DOHH2 (cell line): ENCODE results near the gene POLR3GL.

Experiments used
- H3F3A ChIP-seq: fragments of 200-600 bp; sonication (generic), shearing (Covaris generic); 2 replicates; pipeline ENCODE4 v1.6.0; 2016; ENCODE audit warnings: antibody characterized with exemption, mild to moderate bottlenecking; ENCODE audit not compliant: control insufficient read depth, insufficient read depth
- H3K27ac ChIP-seq: fragments of 200-600 bp; sonication (generic); 2 replicates; pipeline ENCODE4 v1.5.1; 2014; ENCODE audit warnings: low read depth, mild to moderate bottlenecking, low read length, moderate library complexity
- H3K27me3 ChIP-seq: fragments of 200-600 bp; sonication (generic); 2 replicates; pipeline ENCODE4 v1.6.1; 2014; ENCODE audit warnings: mild to moderate bottlenecking, low read length, mixed read lengths; ENCODE audit not compliant: control insufficient read depth
- H3K36me3 ChIP-seq: fragments of 200-600 bp; sonication (generic); 2 replicates; pipeline ENCODE4 v1.6.1; 2014; ENCODE audit warnings: mild to moderate bottlenecking, low read length, moderate library complexity, mixed read lengths; ENCODE audit not compliant: control insufficient read depth
- H3K4me1 ChIP-seq: fragments of 200-600 bp; sonication (generic); 2 replicates; pipeline ENCODE4 v1.6.1; 2014; ENCODE audit warnings: mild to moderate bottlenecking, low read length, mixed read lengths; ENCODE audit not compliant: control insufficient read depth
- H3K4me2 ChIP-seq: fragments of 200-600 bp; sonication (generic); 2 replicates; pipeline ENCODE4 v1.6.0; 2014; ENCODE audit warnings: mild to moderate bottlenecking, low read length, moderate library complexity
- H3K4me3 ChIP-seq: fragments of 200-600 bp; sonication (generic); 2 replicates; pipeline ENCODE4 v1.5.1; 2014; ENCODE audit warnings: mild to moderate bottlenecking, low read length, mixed read lengths
- H3K79me2 ChIP-seq: fragments of 200-600 bp; sonication (generic); 2 replicates; pipeline ENCODE4 v1.6.1; 2014; ENCODE audit warnings: mild to moderate bottlenecking, low read length, mixed read lengths; ENCODE audit not compliant: control insufficient read depth
- H3K9me2 ChIP-seq: fragments of 200-600 bp; sonication (generic); replicated peaks from 2 replicates; pipeline ENCODE4 v1.6.1; 2014; ENCODE audit warnings: mild to moderate bottlenecking, low read length, mixed read lengths; ENCODE audit not compliant: control insufficient read depth
- H3K9me3 ChIP-seq: fragments of 200-600 bp; sonication (generic); 2 replicates; pipeline ENCODE4 v1.6.1; 2014; ENCODE audit warnings: antibody characterized with exemption, low read length, mixed read lengths; ENCODE audit not compliant: control insufficient read depth, insufficient read depth
- H4K20me1 ChIP-seq: fragments of 200-600 bp; sonication (generic); 2 replicates; pipeline ENCODE4 v1.6.0; 2014; ENCODE audit warnings: low read depth, mild to moderate bottlenecking, antibody characterized with exemption, low read length, moderate library complexity; ENCODE audit not compliant: control insufficient read depth, insufficient read depth
- CTCF ChIP-seq: fragments of 200-600 bp; sonication (generic); IDR thresholded peaks from one replicate; pipeline ENCODE4 v1.5.1; 2014; ENCODE audit warnings: antibody characterized with exemption, mild to moderate bottlenecking, low read depth, low read length; ENCODE audit not compliant: poor library complexity, severe bottlenecking
- EZH2phosphoT487 ChIP-seq: fragments of 200-600 bp; sonication (generic); IDR thresholded peaks from 2 replicates; pipeline ENCODE4 v1.6.1; 2017; ENCODE audit warnings: borderline replicate concordance, mild to moderate bottlenecking, antibody characterized with exemption, low read length, moderate library complexity, mixed read lengths

The POLR3GL gene

GRCh38 chr1:145985502-145986439 lies 21.3 kb downstream of the POLR3GL start:
- Histone ChIP-seq H3K4me1 (peaks cover 51% of the 10 kb centered on the region), H4K20me1 (no peaks in the 10 kb centered on the region), H3K79me2 (no peaks in the 10 kb centered on the region), H3K9me3 (no peaks in the 10 kb centered on the region), H3K36me3 (no peaks in the 10 kb centered on the region), H3K27me3 (no peaks in the 10 kb centered on the region), H3K4me2 (no peak overlapping the region), H3F3A (peaks cover 8% of the 10 kb centered on the region), H3K4me3 (no peak overlapping the region), H3K9me2 (no peaks in the 10 kb centered on the region), H3K27ac (no peak overlapping the region)
- TF ChIP-seq EZH2phosphoT487 (no peak), CTCF (no peak)

- Histone ChIP-seq H3K9me3 (no peaks in the 10 kb centered on the region), H3K9me2 (no peaks in the 10 kb centered on the region), H3K36me3 (no peaks in the 10 kb centered on the region), H3F3A (peaks cover 16% of the 10 kb centered on the region), H3K4me3 (no peak overlapping the region), H3K4me1 (peaks cover 43% of the 10 kb centered on the region), H3K27me3 (no peaks in the 10 kb centered on the region), H3K79me2 (no peaks in the 10 kb centered on the region), H3K4me2 (no peak overlapping the region), H4K20me1 (no peaks in the 10 kb centered on the region), H3K27ac (no peak overlapping the region)
- no peak for TF ChIP-seq CTCF
- TF ChIP-seq EZH2phosphoT487, result no peak
Observed at GRCh38 chr1:145986551-145986950, 22.1 kb downstream of the POLR3GL start.

GRCh38 chr1:145987926-145988325 lies 23.4 kb downstream of the POLR3GL start:
- no peaks in the 10 kb centered on the region for H3K27me3 ChIP-seq
- peaks cover 10% of the 10 kb centered on the region for H3K36me3 ChIP-seq
- peaks cover 30% of the 10 kb centered on the region for H3F3A ChIP-seq
- H3K4me1 ChIP-seq, result peaks cover 35% of the 10 kb centered on the region
- TF ChIP-seq CTCF (no peak), EZH2phosphoT487 (no peak)
- no peaks in the 10 kb centered on the region for H3K79me2 ChIP-seq
- peak overlapping the region; percentile 26; the same call in 1 of the 2 replicates for H3K4me2 ChIP-seq
- H3K9me2 ChIP-seq, result no peaks in the 10 kb centered on the region
- H3K27ac ChIP-seq, result no peak overlapping the region
- H3K9me3 ChIP-seq, result no peaks in the 10 kb centered on the region
- no peak overlapping the region for H3K4me3 ChIP-seq
- no peaks in the 10 kb centered on the region for H4K20me1 ChIP-seq
